Gastrocnemius medialis (tissue), 4 donors: ENCODE measurements around the gene PPCDC.

Source experiments
- POLR2A ChIP-seq, 2 donors: fragments of 450-650 bp; IDR thresholded peaks; one replicate each; pipeline ENCODE4 v1.6.1; 2017; ENCODE audit warnings: antibody characterized with exemption in 2 of 2, mild to moderate bottlenecking in 2 of 2, moderate library complexity in 2 of 2
- TF ChIP-seq, protein P1 (sequence below), 5 experiments: fragments of 450-650 bp in 3 of 5; fragments of 200-600 bp in 2 of 5; sonication (generic) in 2 of 5; IDR thresholded peaks in 4 of 5; conservative IDR thresholded peaks in 1 of 5; 1 replicate in 4 of 5; 2 replicates in 1 of 5; pipeline ENCODE4 v1.5.1; 2016 to 2019; ENCODE audit warnings: antibody characterized with exemption in 5 of 5, mild to moderate bottlenecking in 3 of 5, moderate library complexity in 3 of 5

DNA sequence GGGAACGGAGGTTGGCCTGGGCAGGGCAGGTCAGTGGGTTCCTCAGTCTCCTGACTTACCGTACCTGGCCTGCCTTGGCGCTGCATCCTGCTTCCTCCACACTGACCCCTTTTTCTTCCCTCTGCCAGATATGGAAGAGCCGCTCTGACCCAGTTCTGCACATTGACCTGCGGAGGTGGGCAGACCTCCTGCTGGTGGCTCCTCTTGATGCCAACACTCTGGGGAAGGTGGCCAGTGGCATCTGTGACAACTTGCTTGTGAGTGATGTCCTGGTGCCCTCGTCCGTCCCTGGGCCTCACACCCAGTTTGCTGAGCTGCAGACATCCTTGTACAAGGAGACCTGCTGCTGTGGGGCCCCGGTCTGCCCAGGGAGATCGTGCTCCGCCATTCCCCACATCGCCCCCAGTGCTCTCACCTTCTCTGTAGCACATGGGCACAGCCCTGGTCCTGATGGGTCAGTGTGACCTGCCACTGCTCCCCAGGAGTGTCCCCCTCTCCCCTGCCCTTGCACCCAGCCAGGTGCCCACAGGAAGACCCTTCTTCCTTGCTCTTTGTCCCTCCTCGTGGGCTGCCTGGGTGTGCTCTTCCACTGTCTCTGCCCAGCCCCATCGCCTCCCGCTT lies 21.0 kb downstream of the PPCDC start:
- TF ChIP-seq, protein P1, sequence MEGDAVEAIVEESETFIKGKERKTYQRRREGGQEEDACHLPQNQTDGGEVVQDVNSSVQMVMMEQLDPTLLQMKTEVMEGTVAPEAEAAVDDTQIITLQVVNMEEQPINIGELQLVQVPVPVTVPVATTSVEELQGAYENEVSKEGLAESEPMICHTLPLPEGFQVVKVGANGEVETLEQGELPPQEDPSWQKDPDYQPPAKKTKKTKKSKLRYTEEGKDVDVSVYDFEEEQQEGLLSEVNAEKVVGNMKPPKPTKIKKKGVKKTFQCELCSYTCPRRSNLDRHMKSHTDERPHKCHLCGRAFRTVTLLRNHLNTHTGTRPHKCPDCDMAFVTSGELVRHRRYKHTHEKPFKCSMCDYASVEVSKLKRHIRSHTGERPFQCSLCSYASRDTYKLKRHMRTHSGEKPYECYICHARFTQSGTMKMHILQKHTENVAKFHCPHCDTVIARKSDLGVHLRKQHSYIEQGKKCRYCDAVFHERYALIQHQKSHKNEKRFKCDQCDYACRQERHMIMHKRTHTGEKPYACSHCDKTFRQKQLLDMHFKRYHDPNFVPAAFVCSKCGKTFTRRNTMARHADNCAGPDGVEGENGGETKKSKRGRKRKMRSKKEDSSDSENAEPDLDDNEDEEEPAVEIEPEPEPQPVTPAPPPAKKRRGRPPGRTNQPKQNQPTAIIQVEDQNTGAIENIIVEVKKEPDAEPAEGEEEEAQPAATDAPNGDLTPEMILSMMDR (IDR thresholded peaks at IDR 0.05 in 4 of 5, conservative IDR thresholded peaks at IDR 0.05 in 1 of 5): no peak
- no peak for TF ChIP-seq POLR2A (IDR thresholded peaks at IDR 0.05)
